ENCODE data around the gene COTL1.
A peak's percentile ranks its signal among the peaks of the same experiment; 100 is the strongest.
"Not testable (repeated sequence)": the region's sequence is repeated elsewhere in the genome, so short reads cannot be mapped to it uniquely, and the experiment has no call there.

Gene COTL1

DNA sequence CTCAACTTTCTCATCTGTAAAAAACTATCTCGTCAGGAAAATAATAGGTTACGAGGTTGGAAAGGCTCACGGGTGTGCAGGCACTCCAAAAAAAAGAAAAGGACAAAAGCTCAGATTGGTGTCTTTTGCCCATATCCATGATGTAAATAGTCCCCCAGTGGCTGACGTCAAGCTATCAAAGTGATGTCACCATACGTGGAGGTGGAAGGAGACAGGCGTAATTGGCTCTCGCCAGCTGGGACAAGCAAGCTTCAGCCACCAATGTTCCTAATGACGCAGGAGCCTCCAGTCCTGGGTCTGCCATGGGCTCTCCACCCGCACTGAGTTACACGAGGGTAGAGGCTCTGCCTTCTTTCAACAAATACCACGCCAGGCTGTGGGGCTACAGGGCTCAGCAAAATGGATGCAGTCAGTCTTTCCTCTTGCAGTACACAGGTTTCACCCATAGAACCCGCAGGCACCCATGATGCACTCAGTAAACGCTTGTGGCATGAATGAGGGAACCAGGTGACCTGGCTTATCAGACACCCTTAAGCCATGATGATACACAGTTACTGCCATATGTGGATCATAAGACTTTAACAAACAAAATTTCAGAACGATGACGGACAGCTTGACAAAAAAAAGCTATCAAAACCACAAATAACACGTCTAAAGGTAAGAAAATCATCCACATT is 50.5 kb downstream of the COTL1 start:
- no peak for DNase-seq

- no peak for DNase-seq
Measured at GRCh38 chr16:84566545-84567257, 51.2 kb downstream of the COTL1 start.

GRCh38 chr16:84565669-84566495 is 52.0 kb downstream of the COTL1 start:
- DNase-seq: no peak

DNA sequence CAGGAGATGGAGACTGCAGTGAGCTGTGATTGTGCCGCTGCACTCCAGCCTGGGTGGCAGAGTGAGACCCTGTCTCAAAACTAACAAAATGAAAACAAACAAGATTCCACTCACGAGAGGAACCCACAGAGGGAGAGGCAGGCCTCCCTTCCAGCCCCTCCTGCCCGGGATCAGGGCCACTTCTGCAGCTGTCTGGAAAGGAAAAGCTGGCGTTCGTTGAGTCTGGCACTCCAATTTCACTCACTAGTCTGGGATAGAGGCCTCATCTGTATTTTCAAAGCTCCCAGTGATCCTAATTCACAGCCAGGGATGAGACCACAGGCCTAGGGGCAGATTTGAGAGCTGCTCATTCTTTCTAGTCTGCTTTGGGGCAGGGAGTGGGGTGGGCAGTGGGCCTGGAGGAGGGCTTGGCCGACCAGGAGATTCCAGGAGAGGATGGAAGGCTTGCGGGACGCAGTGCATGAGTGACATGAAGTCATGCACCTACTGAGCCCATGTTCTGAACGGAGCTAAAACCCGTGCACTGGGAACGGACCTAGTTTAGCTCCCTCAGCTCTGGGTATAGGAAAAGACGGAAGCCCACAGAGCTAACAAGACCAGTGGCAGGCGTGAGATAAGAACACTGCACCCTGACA is 54.0 kb downstream of the COTL1 start:
- no peak for DNase-seq

GRCh38 chr16:84563064-84563715 is 54.7 kb downstream of the COTL1 start:
- no peak for DNase-seq

DNA sequence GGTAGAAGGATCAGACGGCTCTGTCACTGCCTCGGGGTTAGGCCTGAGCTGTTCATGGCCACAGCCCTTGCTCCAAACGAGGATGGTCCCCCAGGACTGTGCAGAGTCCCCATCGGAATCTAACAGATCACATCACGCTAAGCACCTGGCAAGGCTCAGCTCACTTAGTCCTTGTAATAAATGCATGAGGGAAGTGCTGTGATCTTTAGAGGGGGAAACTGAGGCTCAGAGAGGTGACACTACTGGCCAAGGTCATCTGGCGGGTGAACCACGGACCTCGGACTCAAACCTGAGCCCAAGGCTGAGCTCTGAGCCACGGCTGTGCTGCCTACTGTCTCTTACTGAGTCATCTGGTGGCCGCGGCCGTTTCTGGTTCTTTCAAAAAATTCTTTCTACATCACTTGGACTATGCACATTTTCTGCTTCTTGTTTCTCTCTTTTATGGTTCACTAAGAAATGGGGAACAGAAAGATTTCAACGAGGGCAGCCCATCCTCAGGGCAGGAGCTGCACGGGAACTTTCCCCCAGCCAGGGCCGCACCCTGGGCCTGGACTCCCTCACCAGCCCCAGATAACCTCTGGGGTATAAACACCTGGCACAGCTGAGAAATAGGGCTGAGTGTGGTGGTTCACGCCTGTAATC is 55.6 kb downstream of the COTL1 start:
- DNase-seq: no peak

DNA sequence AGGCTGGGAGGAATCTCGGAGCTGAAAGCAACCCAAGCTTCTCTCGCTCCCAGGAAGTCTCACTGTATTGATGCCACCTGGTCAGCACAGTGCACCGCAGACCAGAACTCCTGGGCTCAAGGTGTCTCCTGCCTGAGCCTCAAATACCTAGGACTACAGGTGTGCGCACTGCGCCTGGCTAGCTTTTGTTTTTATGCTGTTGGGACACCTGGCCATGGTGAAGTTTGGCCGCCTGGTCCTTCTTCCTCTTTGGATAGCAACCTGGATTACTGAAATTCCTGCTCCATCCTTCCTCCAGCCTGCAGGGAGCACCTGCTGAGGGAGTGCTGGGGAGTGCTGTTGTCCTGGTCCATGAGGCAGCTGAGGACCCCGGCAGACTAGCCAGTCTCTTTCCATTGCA is 56.6 kb downstream of the COTL1 start:
- no peak for DNase-seq

GRCh38 chr16:84560269-84560668 is 57.6 kb downstream of the COTL1 start:
- no peak for DNase-seq

DNA sequence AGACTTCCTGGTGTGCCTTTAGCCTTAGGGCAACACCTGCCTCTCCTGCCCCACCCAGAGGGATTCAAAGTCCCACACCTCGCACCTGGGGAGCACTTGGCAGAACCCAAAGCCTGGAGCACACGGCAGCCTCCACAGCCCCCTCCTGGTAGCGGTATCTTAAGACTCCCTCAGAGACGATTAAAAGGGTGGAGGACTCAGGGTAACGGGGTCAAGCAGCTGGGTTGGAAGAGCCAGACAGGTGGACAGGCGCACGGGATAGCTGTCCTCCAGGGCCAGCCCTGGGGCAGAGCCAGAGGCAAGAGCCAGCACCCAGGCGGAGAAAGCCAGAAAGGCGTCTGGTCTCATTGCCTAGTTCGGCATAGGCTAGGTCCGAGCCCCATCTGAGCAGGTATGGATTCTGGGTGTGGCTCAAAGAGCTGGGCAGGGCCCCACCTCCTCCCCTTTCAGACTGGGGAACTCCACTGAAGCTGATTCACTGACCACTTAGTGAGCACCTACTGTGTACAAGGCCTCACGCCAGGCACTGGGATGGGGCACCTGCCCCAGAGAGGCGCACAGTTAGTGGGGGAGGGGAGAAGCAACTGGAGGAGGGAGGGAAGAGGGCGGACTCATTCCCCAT is 58.5 kb downstream of the COTL1 start:
- no peak for DNase-seq

GRCh38 chr16:84558850-84559249 is 59.0 kb downstream of the COTL1 start:
- DNase-seq: not testable (repeated sequence)

- DNase-seq: no peak
Measured at GRCh38 chr16:84557504-84557903, 60.4 kb downstream of the COTL1 start.

- DNase-seq: no peak
Measured at GRCh38 chr16:84557059-84557458, 60.8 kb downstream of the COTL1 start.

DNA sequence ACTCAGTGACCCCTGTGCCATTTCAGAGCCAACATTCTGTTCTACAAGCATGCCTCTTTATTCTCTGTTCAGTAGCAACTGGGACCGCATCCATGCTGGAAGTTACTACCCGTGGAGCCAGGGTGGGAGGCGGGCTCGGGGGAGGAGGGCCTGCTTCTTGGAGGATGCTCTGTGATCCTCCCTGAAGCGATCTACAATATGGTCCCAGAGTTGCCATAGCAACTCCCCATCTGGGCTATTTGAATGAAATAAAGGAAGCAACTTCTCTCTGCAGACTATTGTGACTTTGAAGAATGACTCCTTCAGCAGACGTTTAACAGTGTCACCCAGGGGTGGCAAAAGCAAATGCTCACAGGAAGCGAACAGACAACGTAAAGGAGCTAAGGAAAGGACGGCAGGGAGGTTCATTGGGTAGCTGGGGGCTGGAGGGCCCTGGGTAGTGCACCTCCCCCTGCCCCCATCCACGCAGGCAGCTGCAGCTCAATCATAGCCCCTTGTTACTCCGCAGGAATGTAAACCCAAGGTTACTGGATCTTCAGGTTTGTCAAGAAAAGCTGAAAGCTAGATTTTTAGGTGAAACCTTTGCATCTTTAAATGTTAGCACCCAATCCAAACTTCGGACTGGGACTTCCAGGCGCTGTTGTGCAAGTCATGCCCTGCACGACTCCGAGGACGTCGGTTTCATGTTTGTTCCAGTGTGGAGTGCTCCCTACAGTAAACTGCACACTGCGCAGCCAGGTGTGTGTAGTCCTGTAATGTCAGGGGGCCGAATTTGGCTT is 62.3 kb downstream of the COTL1 start:
- peak; percentile 66 for DNase-seq

- no peak for DNase-seq
Measured at GRCh38 chr16:84554627-84555328, 63.1 kb downstream of the COTL1 start.

GRCh38 chr16:84553873-84554399 is 63.9 kb downstream of the COTL1 start:
- DNase-seq: no peak

- DNase-seq: no peak
Measured at GRCh38 chr16:84552135-84552534, 65.7 kb downstream of the COTL1 start.

DNA sequence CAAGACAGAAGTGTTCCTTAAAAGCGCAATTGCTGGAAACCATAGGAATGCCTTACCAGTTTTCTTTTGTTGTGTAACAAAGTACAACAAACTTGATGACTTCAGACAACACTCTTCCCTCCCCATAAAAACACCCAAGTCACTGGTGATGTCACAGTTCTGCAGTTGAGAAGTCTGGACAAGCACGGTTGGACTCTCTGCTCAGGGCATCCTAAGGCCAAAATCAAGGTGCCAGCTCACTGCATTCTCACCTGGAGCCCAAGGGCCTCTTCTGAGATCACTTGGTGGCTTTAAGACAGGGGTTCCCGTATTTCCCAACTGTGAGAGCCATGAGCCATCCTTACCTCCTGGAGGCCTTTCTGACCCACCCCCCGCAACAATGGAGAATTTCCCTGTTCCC is 67.8 kb downstream of the COTL1 start:
- no peak for DNase-seq

DNA sequence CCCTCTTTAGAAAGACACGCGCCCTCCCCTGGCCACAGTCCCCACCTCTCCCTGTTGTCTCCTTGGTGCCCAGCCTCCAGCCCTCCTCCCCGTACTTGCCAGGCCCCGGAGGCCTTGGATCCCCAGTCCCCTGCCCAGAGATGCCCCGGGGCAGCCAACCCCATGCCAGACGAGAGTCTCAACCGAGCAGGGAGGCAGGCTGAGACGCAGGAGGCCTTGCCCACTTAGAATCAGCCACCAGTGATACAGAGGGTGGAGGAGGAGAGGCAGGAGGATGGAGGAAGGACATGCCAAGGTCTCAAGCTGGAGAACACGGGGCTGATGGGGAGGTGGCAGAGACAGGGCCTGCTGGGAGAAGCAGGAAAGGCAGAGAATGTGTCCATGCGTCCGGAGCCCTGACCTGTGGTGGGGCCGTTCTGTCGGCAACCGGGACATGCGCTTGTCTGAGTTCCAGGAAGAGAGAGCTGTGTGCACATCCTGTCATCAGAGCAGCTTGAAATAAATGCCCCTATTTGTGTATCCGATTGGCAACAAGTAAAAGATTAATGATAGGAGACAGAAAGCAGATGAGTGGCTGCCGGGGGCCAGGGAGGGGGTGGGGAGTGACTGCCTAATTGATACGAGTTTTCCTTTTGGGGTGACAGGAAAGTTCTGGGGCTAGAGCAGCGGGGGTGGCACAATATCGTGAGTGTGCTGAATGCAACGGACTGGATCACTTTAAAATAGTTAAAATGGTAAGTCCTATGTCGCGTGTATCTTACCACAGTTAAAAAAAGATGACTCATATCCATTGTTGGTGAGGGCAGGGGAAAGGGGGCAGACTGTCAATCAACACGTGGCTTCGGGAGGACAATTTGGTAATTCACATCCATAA is 68.7 kb downstream of the COTL1 start:
- no peak for DNase-seq

DNA sequence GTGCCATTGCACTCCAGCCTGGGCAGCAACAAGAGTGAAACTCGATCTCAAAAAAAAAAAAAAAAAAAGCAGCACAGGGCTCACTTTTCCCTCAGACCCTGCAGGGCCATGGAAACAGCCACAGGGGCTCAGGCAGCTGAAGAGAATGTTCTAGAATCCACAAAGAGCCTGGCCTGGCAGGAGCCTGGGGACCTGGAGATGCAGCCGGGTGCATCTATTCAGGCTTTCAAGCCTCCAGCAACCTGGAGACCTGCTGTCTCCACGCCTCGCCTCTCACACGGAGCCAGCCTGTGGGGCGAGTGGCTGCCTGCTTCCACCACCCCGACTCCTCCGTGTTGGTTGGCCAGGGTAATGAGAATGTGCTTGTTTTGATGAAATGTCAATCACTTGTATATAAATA is 69.4 kb downstream of the COTL1 start:
- DNase-seq: peak; percentile 33
